HG03575 (cell line): ENCODE measurements around the gene ESCO1.
A peak's percentile ranks its signal among the peaks of the same experiment; 100 is the strongest.
"Not testable (repeated sequence)": the region's sequence is repeated elsewhere in the genome, so short reads cannot be mapped to it uniquely, and the experiment has no call there.

Experiments used
- ATAC-seq: cut with Tn5 transposase; IDR thresholded peaks from one replicate; pipeline ENCODE4 v1.9.1; 2021; ENCODE audit not compliant: unreplicated experiment, insufficient number of reproducible peaks, low FRiP score; ENCODE audit errors: extremely low read depth

The ESCO1 gene, protein sequence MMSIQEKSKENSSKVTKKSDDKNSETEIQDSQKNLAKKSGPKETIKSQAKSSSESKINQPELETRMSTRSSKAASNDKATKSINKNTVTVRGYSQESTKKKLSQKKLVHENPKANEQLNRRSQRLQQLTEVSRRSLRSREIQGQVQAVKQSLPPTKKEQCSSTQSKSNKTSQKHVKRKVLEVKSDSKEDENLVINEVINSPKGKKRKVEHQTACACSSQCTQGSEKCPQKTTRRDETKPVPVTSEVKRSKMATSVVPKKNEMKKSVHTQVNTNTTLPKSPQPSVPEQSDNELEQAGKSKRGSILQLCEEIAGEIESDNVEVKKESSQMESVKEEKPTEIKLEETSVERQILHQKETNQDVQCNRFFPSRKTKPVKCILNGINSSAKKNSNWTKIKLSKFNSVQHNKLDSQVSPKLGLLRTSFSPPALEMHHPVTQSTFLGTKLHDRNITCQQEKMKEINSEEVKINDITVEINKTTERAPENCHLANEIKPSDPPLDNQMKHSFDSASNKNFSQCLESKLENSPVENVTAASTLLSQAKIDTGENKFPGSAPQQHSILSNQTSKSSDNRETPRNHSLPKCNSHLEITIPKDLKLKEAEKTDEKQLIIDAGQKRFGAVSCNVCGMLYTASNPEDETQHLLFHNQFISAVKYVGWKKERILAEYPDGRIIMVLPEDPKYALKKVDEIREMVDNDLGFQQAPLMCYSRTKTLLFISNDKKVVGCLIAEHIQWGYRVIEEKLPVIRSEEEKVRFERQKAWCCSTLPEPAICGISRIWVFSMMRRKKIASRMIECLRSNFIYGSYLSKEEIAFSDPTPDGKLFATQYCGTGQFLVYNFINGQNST

DNA sequence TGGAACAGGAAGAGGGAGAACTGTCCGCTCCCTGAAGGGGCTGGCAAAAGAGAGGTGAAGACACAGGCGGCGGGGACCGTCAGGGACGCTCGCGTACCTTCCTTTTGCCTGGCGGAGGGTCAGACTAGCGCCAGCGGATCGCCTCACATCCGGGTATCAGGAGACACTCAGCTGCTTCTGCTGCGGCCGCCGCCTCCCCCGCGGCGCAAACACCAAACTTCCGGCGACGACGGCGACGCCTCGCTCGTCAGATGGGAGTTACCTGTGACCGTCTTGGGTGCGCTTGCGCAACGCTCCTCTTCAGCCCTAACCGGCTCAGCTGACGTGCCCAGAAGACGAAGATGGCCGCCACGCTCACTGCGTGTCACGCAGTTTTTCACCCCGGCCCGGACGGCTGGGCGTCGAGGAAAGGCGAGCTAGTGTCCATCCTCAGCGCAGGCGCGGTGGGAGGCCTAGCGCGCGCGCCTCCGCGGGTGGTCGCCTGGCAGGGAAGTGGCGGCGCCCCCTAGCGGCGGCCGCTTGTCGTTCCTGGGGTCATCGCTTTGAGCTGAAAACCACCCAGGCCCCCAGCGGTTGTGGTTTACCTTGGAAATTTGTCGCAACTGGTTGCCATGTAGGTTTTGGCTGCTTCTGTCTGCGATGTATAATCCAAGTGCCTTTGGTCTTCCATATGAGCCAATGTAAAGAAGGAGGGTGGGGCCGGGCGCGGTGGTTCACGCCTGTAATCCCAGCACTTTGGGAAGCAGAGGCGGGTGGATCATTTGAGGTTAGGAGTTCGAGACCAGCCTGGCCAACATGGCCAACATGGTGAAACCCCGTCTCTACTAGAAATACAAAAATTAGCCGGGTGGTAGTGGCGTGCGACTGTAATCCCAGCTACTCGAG, at the start of gene ESCO1:
TSS of gene ESCO1 (minus strand) at position 179 of the 885 bp plus-strand sequence. CDS start 25,861 bp downstream, outside the sequence.
- ATAC-seq, result peak; percentile 72

DNA sequence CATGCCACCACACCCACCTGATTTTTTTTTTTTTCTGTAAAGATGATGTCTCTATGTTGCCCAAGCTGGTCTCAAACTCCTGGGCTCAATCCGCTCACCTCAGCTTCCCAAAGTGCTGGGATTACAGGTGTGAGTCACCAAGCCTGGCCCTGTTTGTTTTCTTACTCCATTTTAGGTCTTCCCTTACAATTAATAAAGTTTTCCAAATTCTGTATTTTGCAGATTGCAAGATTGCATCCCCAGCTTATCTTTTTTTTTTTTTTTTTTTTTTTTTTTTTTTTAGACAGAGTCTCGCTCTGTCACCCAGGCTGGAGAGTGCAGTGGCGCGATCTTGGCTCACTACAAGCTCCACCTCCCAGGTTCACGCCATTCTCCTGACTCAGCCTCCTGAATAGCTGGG, 39.9 kb upstream of the ESCO1 start:
- not testable (repeated sequence) for ATAC-seq

DNA sequence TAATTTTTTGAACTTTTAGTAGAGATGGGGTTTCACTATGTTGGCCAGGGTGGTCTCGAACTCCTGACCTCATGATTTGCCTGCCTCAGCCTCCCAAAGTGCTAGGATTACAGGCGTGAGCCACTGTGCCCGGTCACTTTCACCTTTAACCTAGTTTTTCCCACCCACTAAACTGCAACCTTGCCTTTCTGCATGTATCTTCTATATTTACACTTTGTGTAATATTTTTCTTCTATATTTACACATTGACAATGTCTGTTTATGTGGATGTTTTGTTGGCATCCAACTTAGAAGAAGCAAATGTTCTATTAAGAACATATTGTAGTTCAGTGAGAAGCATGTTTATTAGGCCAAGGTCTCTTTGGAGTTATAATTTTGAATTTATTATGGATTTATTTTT, 38.3 kb upstream of the ESCO1 start:
- no peak for ATAC-seq

DNA sequence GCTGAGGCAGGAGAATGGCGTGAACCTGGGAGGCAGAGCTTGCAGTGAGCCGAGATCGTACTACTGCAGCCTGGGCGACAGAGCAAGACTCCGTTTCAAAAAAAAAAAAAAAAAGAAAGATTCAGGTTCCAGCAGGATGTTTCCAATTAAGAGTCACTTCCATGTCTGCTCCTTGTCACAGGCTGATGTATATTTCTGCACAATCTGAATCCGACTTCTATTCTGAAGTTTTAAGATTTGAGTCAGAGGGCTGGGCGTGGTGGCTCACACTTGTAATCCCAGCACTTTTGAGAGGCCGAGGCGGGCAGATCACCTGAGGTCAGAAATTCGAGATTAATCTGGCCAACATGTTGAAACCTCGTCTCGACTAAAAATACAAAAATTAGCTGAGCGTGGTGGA, 36.3 kb upstream of the ESCO1 start:
- no peak for ATAC-seq

DNA sequence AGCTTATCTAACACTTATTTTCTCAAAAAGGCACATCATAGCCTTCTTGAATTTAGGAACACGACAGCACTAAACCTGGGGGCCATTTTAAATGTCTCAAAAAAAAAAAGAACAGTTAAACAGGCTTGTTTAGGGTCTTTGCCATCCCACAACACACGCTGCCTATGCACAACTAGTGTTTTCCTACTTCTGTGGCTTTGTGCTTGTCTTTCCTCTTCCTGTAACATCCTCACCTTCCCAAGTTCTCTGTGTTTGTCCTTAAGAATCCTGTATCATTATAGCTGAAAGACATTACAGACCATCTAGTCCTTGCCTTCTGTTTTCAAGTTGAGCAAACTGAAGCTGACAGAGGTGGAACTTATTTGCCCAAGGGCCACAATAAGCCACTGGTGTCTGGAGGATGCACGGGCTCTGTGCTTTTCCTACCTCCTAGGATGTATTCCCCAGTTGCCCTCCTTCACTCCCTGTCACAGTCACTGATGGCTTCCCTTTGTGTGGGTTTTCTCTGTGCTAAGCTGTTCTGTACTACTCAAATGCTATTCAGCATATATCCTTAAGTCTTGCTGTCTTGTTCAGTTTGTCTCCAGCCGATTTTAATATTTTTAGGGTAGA, 34.2 kb upstream of the ESCO1 start:
- ATAC-seq, result no peak

DNA sequence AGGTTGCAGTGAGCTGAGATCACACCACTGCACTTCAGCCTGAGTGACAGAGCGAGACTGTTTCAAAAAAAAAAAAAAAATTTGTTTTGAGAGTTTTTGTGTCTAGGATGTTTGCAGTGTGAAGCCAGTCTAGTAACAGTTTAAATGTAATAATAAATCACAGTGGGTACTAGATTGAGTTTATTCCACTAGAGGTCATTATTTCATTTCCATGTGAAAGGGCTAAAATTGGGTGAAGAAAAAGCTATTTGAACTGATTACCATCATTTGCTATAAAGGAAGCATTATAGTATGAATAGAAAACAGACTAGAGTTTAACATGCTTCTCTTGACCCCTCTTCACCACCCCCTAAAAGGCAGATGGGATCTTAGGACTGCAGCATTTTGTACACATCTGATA, 31.9 kb upstream of the ESCO1 start:
- no peak for ATAC-seq

DNA sequence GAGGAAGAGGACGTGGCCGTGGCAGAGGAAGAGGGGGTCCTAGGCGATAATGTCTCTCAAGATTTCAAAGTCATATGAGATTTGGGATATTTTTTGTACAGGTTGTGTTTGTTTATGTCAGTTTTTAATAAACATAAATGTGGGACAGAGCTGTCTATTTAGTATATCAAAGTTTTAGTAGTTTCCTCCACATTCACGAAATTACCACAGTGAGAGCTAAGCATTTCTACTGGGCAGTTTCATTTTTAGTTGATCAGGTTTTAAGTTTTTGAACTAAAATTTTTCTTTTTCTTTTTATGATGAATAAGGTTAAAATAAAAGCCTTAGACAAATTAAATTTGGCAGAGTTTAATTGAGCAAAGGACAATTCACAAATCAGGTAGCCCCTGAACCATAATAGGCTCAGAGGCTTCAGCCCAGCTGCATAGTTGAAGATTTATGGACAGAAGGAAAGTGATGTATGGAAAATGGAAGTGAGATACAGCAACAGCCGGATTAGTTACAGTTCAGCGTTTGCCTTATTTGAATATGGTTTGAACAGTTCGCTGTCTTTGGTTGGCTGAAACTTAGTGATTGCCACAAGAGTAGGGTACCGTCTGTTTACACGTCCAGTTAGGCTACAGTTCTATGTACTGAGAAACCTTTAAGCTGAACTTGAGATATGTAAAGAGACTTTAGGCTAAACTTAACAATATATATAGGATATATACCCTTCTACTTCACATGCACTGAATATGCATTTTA, 28.8 kb upstream of the ESCO1 start:
- ATAC-seq, result peak; percentile 85

DNA sequence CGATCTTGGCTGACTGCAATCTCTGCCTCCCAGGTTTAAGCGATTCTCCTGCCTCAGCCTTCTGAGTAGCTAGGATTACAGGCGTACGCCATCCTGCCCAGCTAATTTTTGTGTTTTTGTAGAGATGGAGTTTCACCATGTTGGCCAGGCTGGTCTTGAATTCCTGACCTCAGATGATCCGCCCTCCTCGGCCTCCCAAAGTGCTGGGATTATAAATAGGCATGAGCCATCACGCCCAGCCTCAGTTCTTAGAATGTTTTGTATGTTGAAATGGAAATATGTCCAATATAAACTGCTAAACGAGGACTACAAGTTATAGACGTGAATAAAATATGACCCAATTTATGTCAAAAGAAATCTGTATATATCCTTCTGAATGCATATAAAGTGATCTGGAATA, 21.1 kb upstream of the ESCO1 start:
- not testable (repeated sequence) for ATAC-seq

DNA sequence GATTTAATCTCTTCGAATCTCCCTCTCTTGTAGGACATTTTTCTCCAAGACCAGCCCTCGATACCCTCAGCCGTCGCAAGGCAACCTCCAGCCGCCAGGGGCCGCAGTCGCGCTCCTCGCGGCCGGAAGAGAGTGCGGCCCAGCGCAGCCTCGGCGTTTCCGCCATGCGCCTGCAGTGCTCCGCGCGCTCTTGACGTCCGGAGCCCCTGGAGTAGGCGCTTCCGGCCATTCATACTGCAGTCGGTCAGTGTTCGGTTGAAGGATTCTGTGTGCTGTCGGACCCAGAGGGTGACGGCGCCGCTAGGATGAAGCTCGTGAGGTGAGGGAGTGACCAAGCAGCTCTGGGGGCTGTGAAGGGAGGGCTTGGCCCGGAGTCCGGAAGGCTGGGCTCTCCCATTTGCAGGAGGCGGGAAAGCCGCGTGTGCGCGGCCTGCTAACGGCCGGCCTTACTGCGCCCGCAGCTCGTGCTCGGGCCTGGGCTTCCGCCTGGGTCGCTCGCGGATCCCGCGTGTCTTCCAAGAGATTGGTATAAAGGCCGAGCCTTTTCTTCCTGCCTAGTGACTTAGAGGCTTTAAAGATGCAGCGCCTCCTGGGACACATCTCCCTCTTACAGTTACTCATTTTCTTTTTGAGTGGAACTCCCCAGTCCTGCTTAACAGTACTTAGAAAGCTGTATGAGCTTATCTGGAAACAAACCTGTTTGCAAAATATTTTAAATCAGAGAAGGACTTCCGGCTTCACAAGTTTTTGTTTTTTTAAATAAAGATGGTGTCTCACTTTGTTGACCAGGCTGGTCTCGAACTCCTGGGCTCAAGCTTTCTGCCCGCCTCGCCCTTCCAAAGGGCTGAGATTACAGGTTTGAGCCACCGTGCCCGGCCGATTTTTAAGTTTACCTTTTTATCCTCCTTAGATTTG, 11.9 kb upstream of the ESCO1 start, which contains the start of gene SNRPD1:
TSS of gene SNRPD1 (plus strand) at position 190 of the 915 bp plus-strand sequence. CDS start at position 306, 116 bp downstream.
- ATAC-seq, result peak; percentile 65

DNA sequence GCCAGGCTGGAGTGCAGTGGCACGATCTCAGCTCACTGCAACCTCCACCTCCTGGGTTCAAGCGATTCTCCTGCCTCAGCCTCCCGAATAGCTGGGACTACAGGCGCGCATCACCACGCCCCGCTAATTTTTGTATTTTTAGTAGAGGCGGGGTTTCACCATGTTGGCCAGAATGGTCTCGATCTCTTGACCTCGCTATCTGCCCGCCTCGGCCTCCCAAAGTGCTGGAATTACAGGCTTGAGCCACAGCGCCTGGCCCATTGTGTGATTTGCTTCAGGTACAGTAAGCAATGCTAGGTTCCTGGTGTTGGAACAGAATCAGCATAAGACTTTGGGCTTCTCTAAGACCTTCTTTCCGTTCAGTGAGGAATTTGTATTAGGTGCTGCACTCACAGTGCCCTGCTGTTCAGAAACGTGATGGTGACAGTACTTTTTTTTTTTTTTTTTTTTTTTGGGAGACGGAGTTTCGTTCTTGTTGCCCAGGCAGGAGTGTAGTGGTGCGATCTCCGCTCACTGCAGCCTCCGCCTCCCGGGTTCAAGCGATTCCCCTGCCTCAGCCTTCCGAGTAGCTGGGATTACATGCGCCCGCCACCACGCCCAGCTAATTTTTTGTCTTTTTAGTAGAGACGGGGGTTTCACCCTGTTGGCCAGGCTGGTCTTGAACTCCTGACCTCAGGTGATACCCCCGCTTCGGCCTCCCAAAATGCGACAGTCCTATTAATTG, 11.1 kb upstream of the ESCO1 start:
- ATAC-seq, result not testable (repeated sequence)

DNA sequence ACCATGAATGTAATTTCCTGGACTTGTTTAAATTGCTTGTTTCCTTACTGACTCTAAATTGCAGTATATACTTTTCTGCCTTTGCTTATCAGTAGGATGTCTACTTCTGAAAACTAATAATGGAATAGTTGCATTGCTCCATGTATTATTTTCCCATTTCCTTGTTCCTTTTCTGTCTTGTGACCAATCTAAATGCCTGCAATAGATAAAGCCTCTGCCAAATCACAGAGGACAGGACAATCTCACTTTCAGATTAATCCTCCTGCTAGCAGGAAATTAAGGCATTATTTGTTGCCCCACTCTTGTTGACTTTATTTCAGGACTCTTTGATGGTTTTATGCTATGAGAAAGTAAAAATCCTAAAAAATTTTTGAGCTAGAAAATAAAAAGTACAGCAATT, 4.7 kb upstream of the ESCO1 start:
- ATAC-seq, result no peak

DNA sequence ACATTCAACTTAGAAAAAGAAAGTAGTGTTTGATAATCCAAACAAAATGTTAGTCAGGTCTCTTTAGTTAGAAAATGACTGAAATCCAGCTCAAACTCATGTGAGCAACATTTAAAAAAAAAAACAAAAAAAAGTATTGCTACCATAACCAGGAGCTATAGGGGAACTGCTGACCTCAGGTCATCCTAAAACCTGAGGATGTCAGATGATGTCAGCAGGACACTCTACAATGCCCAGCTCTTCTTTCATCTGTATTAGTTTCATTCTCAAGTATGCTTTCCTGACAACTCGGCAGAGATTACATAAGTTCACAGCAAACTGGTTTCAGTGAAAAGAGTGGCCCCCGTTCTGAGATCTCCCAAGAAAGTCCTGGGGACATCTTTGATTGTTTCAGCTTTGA, 4.2 kb upstream of the ESCO1 start:
- ATAC-seq, result no peak

DNA sequence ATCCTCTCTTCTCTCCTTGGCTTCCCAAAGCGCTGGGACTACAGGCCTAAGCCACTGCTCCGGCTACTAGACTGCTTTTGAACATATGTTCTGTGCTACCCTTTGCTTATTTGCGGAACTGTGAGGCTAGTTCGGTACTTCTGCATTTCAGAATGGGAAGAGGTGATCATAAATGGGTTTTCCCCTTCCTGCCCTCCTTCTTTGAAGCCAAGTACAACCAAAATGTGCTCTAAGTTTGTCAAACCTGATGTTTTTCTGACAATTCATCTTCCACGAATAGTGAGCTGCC, 1.7 kb upstream of the ESCO1 start:
- no peak for ATAC-seq

DNA sequence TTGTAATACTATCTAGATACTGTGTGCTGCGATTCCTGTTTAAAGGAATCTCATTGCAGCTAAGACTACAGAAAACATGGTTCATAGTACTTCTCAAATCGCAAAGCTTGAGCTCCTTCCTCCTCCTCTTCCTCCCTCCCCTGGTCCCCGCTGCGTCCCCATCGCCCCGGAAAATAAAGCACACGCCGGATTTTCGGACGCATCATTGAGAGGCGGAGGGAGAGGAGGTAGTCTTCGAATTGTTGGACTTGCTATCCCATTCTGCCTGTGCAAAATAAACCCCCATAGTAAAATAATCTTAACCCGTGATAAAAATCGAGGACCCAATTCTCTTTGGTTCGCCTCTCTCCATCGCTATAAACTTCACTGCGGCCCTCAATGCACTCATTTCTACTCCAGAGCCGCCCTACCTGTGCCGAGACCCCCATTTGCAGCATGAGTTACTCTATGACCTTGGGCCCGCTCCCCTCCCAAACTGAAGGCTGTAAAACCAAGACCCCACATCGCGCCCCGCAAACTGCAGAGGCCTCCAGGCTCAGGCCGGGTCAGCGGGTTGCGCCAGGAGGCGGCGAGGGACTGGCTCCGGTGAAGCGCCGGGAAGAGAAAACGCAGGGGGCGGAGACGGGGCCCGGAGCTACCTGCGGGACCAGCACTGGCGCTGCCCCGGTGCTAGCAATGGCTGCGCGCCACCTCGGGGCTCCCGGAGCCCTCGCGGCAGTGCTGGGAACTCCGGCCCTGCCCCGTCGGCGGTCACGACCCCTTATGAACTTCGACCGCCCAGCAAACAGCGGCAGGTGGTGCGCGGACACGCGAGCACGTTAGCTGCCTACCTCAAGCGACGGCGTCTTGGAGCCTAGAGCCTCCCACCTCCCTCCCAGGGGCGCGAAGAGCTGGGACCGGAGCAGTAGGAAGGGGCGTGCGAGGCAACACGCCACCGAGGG, 649 bp downstream of the ESCO1 start:
- ATAC-seq, result peak; percentile 7

DNA sequence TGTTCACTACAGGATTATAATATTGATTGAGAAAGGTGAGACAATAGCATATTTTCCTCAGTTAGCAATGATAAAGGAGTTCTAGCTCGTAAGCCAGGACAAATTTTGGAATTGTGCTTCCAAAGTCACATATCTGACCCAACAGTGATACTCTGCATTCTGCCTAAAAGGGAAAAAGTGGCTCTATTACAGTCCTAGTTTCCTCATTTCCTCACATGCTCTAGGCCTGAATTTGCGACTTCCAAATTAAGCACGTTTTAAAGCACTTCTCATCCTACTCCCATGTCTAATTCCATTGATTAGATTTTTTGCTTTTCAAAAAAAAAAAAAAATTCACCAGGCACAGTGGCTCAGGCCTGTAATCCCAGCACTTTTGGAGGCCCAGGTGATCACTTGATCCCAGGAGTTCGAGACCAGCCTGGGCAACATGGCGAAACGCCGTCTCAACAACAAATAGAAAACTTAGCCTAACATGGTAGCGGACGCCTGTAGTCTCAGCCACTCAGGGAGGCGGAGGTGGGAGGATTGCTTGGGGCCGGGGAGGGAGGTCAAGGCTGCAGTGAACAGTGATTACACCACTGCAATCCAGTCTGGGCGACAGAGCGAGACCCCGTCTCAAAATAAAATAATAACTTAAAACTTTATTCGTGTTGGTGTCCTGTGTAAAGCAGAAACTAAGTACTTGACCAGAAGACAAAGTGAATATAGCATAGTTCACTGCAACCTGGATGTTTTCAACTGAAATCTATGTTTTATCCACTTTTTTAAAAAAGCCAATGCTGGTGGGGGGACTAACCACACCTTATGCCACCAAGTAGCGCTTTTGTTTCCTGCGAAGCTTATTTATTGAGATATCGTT, 1.5 kb downstream of the ESCO1 start:
- no peak for ATAC-seq
